Vagina (tissue), 2 donors: Measurements from ENCODE around the gene TMEM235. TPM values are rescaled to one million over a fixed set of nuclear protein-coding genes. Genes with fewer than 3 reads are reported as not detected.

Experiments
- DNase-seq, 2 donors: peaks; one replicate each; pipeline ENCODE4 v3.0.0-alpha.2; 2017; ENCODE audit errors: extremely low spot score in 2 of 2
- H3K27ac ChIP-seq: fragments of 200-600 bp; sonication (generic); one replicate; pipeline ENCODE4 v1.5.1; 2019
- H3K27me3 ChIP-seq: fragments of 200-600 bp; sonication (generic); one replicate; pipeline ENCODE4 v1.5.1; 2019
- H3K36me3 ChIP-seq, 2 donors: fragments of 200-600 bp; sonication (generic); one replicate each; pipeline ENCODE4 v1.5.1; 2017 to 2019
- H3K4me1 ChIP-seq: fragments of 200-600 bp; sonication (generic); one replicate; pipeline ENCODE4 v1.5.1; 2019
- H3K4me3 ChIP-seq, 2 donors: fragments of 200-600 bp; sonication (generic); 1 replicate in 1 of 2; 2 replicates in 1 of 2; pipeline ENCODE4 v1.5.1; 2016 to 2019
- H3K9me3 ChIP-seq: fragments of 200-600 bp; sonication (generic); one replicate; pipeline ENCODE4 v1.5.1; 2019
- POLR2A ChIP-seq, 2 donors: fragments of 450-650 bp; IDR thresholded peaks; one replicate each; pipeline ENCODE4 v1.6.1; 2017; ENCODE audit warnings: antibody characterized with exemption in 2 of 2, mild to moderate bottlenecking in 2 of 2, moderate library complexity in 2 of 2
- POLR2AphosphoS5 ChIP-seq, 2 donors: sonication (generic); formaldehyde crosslinking; IDR thresholded peaks; one replicate each; pipeline ENCODE4 v1.9.0; 2017; ENCODE audit warnings: antibody characterized with exemption in 2 of 2, mild to moderate bottlenecking in 2 of 2, low read depth in 1 of 2; ENCODE audit not compliant: insufficient read depth in 1 of 2
- intact Hi-C: fragments of 100-400 bp; cut with DNase I; formaldehyde crosslinking; loops from one replicate; pipeline ENCODE4 v1.15.1; 2023
- total RNA-seq: library from RNA; depleted of rRNA; stranded (reverse); fragments of >200 nt; gene quantifications from one replicate; pipeline ENCODE4 v1.2.3, GENCODE V29; 2016
- TF ChIP-seq, protein P1 (sequence below), 3 experiments: fragments of 450-650 bp in 2 of 3; fragments of 200-600 bp in 1 of 3; sonication (generic) in 1 of 3; IDR thresholded peaks; one replicate each; pipeline ENCODE4 v1.5.1; 2017 to 2019; ENCODE audit warnings: antibody characterized with exemption in 3 of 3, mild to moderate bottlenecking in 2 of 3, moderate library complexity in 2 of 3

TMEM235 gene
- total RNA-seq, 1 donor from 2014 or later: not detected

DNA sequence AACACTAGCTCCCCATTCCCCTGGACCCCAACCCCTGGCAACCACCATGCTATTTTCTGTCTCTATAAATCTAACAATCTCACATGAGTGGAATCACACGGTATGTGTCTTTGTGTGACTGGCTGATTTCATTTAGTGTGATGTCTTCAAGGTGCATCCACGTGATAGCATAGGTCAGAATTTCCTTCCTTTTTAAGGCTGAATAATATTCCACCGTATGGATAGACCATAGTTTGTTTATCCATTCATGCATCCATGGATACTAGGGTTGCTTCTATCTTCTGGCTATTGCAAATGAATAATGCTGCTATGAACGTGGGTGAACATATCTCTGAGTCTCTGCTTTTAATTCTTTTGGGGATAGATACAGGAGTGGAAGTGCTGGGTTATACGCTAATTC is 43.9 kb downstream of the TMEM235 start:
- H3K36me3 ChIP-seq: no peaks in the 10 kb centered on the region
- no peak for DNase-seq
- H3K27me3 ChIP-seq: no peaks in the 10 kb centered on the region
- intact Hi-C loops: no loop called here
- H3K4me1 ChIP-seq: no peaks in the 10 kb centered on the region
- no peak overlapping the region for H3K4me3 ChIP-seq
- no peak overlapping the region for H3K27ac ChIP-seq
- TF ChIP-seq, protein P1, sequence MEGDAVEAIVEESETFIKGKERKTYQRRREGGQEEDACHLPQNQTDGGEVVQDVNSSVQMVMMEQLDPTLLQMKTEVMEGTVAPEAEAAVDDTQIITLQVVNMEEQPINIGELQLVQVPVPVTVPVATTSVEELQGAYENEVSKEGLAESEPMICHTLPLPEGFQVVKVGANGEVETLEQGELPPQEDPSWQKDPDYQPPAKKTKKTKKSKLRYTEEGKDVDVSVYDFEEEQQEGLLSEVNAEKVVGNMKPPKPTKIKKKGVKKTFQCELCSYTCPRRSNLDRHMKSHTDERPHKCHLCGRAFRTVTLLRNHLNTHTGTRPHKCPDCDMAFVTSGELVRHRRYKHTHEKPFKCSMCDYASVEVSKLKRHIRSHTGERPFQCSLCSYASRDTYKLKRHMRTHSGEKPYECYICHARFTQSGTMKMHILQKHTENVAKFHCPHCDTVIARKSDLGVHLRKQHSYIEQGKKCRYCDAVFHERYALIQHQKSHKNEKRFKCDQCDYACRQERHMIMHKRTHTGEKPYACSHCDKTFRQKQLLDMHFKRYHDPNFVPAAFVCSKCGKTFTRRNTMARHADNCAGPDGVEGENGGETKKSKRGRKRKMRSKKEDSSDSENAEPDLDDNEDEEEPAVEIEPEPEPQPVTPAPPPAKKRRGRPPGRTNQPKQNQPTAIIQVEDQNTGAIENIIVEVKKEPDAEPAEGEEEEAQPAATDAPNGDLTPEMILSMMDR (IDR thresholded peaks at IDR 0.05): no peak
- H3K9me3 ChIP-seq: no peaks in the 10 kb centered on the region

DNA sequence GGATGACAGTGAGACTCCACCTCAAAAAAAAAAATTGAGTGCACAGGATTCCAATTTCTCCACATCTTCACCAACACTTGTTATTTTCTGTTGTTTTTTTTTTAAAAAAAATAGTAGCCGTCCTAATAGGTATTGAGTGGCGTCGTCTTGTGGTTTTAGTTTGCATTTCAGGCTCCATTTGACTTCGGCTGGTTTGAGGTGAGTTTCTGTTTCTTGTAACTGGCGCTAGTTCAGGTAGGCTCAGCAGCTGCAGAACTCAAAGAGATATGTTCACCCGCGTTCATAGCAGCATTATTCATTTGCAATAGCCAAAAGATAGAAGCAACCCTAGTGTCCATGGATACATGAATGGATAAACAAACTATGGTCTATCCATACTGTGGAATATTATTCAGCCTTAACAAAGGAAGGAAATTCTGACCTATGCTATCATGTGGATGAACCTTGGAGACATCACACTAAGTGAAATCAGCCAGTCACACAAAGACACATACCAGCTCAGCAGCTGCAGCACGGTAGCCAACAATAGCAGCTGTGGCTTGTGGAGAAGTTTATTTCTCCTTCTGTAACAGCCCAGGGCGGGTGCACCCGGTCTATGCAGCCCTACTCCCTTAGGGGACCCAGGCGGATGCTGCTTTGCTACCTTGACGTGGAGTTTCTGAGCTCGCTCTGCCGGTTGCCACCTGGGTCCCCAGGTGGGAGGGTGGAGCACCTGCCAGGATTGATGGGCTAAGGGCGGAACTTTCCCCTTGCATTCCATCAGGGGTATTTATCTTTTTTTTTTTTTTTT is 44.9 kb downstream of the TMEM235 start:
- Histone ChIP-seq H3K4me1 (no peaks in the 10 kb centered on the region), H3K4me3 (no peak overlapping the region), H3K27me3 (no peaks in the 10 kb centered on the region), H3K9me3 (no peaks in the 10 kb centered on the region), H3K27ac (no peak overlapping the region), H3K36me3 (no peaks in the 10 kb centered on the region)
- intact Hi-C loops: no loop called here
- no peak for TF ChIP-seq POLR2AphosphoS5 (IDR thresholded peaks at IDR 0.05; ENCODE audit: insufficient read depth in 1 of 2, low read depth in 1 of 2)
- TF ChIP-seq, protein P1 (IDR thresholded peaks at IDR 0.05): no peak
- DNase-seq: no peak

GRCh38 chr17:78278139-78278741 is 46.8 kb downstream of the TMEM235 start:
- intact Hi-C loops: no loop called here
- Histone ChIP-seq H3K27ac (no peak overlapping the region), H3K4me3 (no peak overlapping the region), H3K36me3 (no peaks in the 10 kb centered on the region), H3K9me3 (no peaks in the 10 kb centered on the region), H3K4me1 (no peaks in the 10 kb centered on the region), H3K27me3 (no peaks in the 10 kb centered on the region)
- DNase-seq: no peak
- no peak for TF ChIP-seq POLR2AphosphoS5 (IDR thresholded peaks at IDR 0.05; ENCODE audit: insufficient read depth in 1 of 2, low read depth in 1 of 2)
- no peak for TF ChIP-seq POLR2A (IDR thresholded peaks at IDR 0.05)
- TF ChIP-seq, protein P1 (IDR thresholded peaks at IDR 0.05): no peak

GRCh38 chr17:78279360-78279990 is 48.0 kb downstream of the TMEM235 start:
- Histone ChIP-seq H3K9me3 (no peaks in the 10 kb centered on the region), H3K36me3 (no peaks in the 10 kb centered on the region), H3K4me3 (no peak overlapping the region), H3K27ac (no peak overlapping the region), H3K4me1 (no peaks in the 10 kb centered on the region), H3K27me3 (no peaks in the 10 kb centered on the region)
- intact Hi-C loops: no loop called here
- DNase-seq: no peak
- no peak for TF ChIP-seq POLR2A (IDR thresholded peaks at IDR 0.05)
- TF ChIP-seq POLR2AphosphoS5 (IDR thresholded peaks at IDR 0.05; ENCODE audit: insufficient read depth in 1 of 2, low read depth in 1 of 2): no peak
- TF ChIP-seq, protein P1 (IDR thresholded peaks at IDR 0.05): no peak
